ENCODE data around the gene DEFB123.
"Not testable (repeated sequence)": the region's sequence is repeated elsewhere in the genome, so short reads cannot be mapped to it uniquely, and the experiment has no call there.

The DEFB123 gene

GRCh38 chr20:31440012-31440659 lies at the start of gene DEFB123:
DEFB123 (plus strand) TSS chr20:31440632; CDS start chr20:31440699, 67 bp downstream.
- no peak for DNase-seq

GRCh38 chr20:31392836-31393235 lies 47.6 kb upstream of the DEFB123 start:
- no peak for DNase-seq

GRCh38 chr20:31394900-31395299 lies 45.5 kb upstream of the DEFB123 start:
- DNase-seq: no peak

- DNase-seq: no peak
Measured at GRCh38 chr20:31403886-31404285, 36.5 kb upstream of the DEFB123 start.

- DNase-seq: no peak
Measured at GRCh38 chr20:31406115-31406514, 34.3 kb upstream of the DEFB123 start, which contains the start of gene DEFB121. DEFB121 (minus strand) TSS chr20:31406215; CDS start chr20:31406152, 63 bp downstream.

GRCh38 chr20:31410011-31410410 lies 30.4 kb upstream of the DEFB123 start:
- DNase-seq: no peak

GRCh38 chr20:31414381-31414780 lies 26.1 kb upstream of the DEFB123 start:
- DNase-seq: no peak

GRCh38 chr20:31415653-31416052 lies 24.8 kb upstream of the DEFB123 start:
- no peak for DNase-seq

GRCh38 chr20:31418307-31418706 lies 22.1 kb upstream of the DEFB123 start:
- DNase-seq: no peak

- no peak for DNase-seq
Measured at GRCh38 chr20:31425797-31426196, 14.6 kb upstream of the DEFB123 start.

- not testable (repeated sequence) for DNase-seq
Measured at GRCh38 chr20:31426891-31427551, 13.4 kb upstream of the DEFB123 start.

- not testable (repeated sequence) for DNase-seq
Measured at GRCh38 chr20:31427576-31427975, 12.9 kb upstream of the DEFB123 start.

GRCh38 chr20:31430568-31431115 lies 9.8 kb upstream of the DEFB123 start:
- DNase-seq: no peak

- no peak for DNase-seq
Measured at GRCh38 chr20:31446084-31446819, 5.8 kb downstream of the DEFB123 start.

GRCh38 chr20:31449511-31450414 lies 9.3 kb downstream of the DEFB123 start:
- no peak for DNase-seq

- no peak for DNase-seq
Measured at GRCh38 chr20:31452575-31452974, 12.1 kb downstream of the DEFB123 start.

GRCh38 chr20:31454361-31454760 lies 13.9 kb downstream of the DEFB123 start:
- no peak for DNase-seq

GRCh38 chr20:31470946-31471345 lies 30.5 kb downstream of the DEFB123 start:
- DNase-seq: not testable (repeated sequence)

GRCh38 chr20:31472395-31473330 lies 32.2 kb downstream of the DEFB123 start:
- DNase-seq: no peak

GRCh38 chr20:31473331-31474096 lies 33.1 kb downstream of the DEFB123 start:
- DNase-seq: no peak

GRCh38 chr20:31474097-31474436 lies 33.6 kb downstream of the DEFB123 start:
- DNase-seq: no peak
